ENCODE results near the gene BEND7. TPM values are rescaled to one million over a fixed set of nuclear protein-coding genes. Genes with fewer than 3 reads are reported as not detected.

Gene BEND7, protein sequence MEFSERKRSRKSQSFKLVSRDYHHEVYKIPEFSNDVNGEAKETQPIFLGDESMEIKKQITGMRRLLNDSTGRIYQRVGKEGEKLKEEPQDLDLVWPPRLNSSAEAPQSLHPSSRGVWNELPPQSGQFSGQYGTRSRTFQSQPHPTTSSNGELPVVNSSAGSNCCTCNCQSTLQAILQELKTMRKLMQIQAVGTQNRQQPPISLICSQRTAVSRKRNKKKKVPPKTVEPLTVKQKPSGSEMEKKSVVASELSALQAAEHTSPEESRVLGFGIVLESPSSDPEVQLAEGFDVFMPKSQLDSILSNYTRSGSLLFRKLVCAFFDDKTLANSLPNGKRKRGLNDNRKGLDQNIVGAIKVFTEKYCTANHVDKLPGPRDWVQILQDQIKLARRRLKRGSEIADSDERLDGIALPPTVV
- polyA plus RNA-seq, result 2.5 to 4.5 TPM (median 4.4 TPM) in 3 replicates
- 4.5 TPM for polyA plus RNA-seq (2011; ENCODE audit: low read depth)
- 3.8 and 6.8 TPM in 2 replicates for polyA plus RNA-seq (2011; cell fraction: cytosol; rRNA removed)
- 8.6 and 9.9 TPM in 2 replicates for polyA plus RNA-seq (2011; cell fraction: nucleus; rRNA removed)
- polyA plus RNA-seq (2012; ENCODE audit: low replicate concordance), result 3.4 and 4.5 TPM in 2 replicates
- polyA minus RNA-seq, result 2.7 to 3.5 TPM (median 3.5 TPM) in 3 replicates
- polyA minus RNA-seq (2011; cell fraction: cytosol; rRNA and poly(A)+ RNA removed), result 3.6 TPM
- 2.8 and 4.4 TPM in 2 replicates for polyA minus RNA-seq (2011; cell fraction: nucleus; rRNA and poly(A)+ RNA removed)

DNA sequence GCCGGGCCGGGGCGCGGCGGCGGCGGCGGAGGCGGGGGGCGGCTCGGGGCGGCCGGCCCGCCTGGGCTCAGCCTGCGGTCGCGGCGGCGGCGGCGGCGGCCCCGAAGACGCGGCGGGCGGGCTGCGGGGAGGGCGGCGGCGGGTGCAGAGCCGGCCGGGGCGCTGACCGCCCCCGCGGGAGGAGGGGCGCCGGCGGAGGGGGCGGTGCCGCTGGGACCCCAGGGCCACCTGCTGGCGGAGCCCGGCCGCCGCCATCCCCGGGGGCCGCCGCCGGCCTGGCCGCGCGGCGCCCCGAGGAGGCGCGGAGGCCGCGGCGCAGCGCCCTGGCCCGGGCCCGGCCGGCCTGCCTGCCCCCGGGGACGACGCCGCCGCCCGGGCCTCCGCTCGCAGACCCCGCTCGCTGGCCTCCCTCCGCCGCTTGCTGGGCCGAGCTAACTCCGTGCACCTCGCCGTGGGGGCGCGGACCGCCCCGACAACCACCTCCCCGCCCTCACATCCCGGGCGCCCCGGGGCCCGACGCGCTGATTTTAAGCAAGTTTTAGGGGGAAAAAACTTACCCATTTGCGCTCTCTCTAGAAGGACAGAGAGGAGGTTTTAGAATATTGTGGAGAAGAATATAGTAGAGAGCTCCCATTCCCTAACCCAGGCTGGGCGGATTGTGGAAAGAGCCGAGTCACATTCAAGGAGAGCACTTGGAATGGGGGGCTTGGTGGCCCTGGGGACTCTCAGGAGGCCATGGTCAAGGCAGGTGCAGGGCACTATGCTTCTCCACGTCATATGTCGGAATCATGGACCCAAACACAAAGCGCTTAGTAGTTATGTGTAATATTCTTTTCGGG is at the start of gene BEND7:
TSS of gene BEND7 (minus strand) at position 140 of the 839 bp plus-strand sequence. CDS start 481 bp downstream, outside the sequence.
- H4K20me1 ChIP-seq (ENCODE audit: control insufficient read depth, extremely low read depth, insufficient read depth, low read length), result no peaks in the 10 kb centered on the region
- H2AFZ ChIP-seq (ENCODE audit: control insufficient read depth, low read length), result peak within 1 kb of the TSS; percentile 61
- no peak for TF ChIP-seq EZH2 (IDR thresholded peaks at IDR 0.05; ENCODE audit: low read length)
- TF ChIP-seq, protein P1, sequence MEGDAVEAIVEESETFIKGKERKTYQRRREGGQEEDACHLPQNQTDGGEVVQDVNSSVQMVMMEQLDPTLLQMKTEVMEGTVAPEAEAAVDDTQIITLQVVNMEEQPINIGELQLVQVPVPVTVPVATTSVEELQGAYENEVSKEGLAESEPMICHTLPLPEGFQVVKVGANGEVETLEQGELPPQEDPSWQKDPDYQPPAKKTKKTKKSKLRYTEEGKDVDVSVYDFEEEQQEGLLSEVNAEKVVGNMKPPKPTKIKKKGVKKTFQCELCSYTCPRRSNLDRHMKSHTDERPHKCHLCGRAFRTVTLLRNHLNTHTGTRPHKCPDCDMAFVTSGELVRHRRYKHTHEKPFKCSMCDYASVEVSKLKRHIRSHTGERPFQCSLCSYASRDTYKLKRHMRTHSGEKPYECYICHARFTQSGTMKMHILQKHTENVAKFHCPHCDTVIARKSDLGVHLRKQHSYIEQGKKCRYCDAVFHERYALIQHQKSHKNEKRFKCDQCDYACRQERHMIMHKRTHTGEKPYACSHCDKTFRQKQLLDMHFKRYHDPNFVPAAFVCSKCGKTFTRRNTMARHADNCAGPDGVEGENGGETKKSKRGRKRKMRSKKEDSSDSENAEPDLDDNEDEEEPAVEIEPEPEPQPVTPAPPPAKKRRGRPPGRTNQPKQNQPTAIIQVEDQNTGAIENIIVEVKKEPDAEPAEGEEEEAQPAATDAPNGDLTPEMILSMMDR (optimal IDR thresholded peaks at IDR 0.05 in 1 of 3, IDR thresholded peaks at IDR 0.05 in 1 of 3, conservative IDR thresholded peaks at IDR 0.05 in 1 of 3; ENCODE audit: extremely low read depth in 1 of 3, insufficient read depth in 2 of 3, low read length in 3 of 3), result no peak
- H3K79me2 ChIP-seq (ENCODE audit: control insufficient read depth, insufficient read depth, low read length), result no peaks in the 10 kb centered on the region
- peak within 1 kb of the TSS; percentile 82 for H3K4me2 ChIP-seq (ENCODE audit: control insufficient read depth, extremely low read depth, insufficient read depth, low read depth, low read length)
- dilution Hi-C loops (cut with MboI; ENCODE audit: extremely low pct_ligation_motif_present, low sequenced_read_pairs), result no loop called here
- no peak for FAIRE-seq
- no peaks in the 10 kb centered on the region for H3K9me3 ChIP-seq (ENCODE audit: control insufficient read depth, low read depth, low read length)
- peaks cover 20% of the 10 kb centered on the region for H3K4me1 ChIP-seq (ENCODE audit: control insufficient read depth, extremely low read depth, insufficient read depth, low read length)
- H3K4me3 ChIP-seq (ENCODE audit: control insufficient read depth in 2 of 3, extremely low read depth in 1 of 3, insufficient read depth in 2 of 3, low read depth in 1 of 3, low read length in 3 of 3), result peak within 1 kb of the TSS; percentile 49 to 77 (median 71)
- H3K9ac ChIP-seq (ENCODE audit: control insufficient read depth, extremely low read depth, insufficient read depth, low read length), result peak within 1 kb of the TSS; percentile 50
- no peak within 1 kb of the TSS for H3K27ac ChIP-seq (ENCODE audit: control insufficient read depth, insufficient read depth, low read length)
- no peak for DNase-seq (ENCODE audit: low read depth, low spot score)
- H3K27me3 ChIP-seq (ENCODE audit: control insufficient read depth, extremely low read depth, insufficient read depth, low read length), result no peaks in the 10 kb centered on the region
- H3K9me1 ChIP-seq (ENCODE audit: control insufficient read depth, extremely low read depth, insufficient read depth, low read length), result no peaks in the 10 kb centered on the region
- H3K36me3 ChIP-seq (ENCODE audit: control insufficient read depth in 2 of 2, extremely low read depth in 1 of 2, insufficient read depth in 2 of 2, low read length in 2 of 2), result no peaks in the 10 kb centered on the region

DNA sequence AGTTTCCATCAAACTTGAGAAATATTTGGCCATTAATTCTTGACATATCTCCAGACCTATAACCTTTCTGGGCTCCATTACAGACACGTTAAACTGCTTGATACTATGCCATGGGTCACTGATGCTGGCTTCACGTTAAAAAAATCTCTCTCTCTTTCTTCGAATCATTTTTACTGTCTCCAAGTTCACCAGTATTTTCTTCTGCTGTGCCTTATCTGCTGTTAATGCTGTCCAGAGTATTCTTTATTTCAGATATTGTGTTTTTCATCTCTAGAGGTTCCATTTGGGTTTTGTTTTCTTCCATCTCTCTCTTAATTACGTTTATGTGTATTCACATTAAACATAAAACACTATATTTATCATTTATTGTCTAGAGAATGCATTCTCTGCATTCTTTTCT is 45.1 kb upstream of the BEND7 start:
- no peak overlapping the region for H3K4me2 ChIP-seq (ENCODE audit: control insufficient read depth, extremely low read depth, insufficient read depth, low read depth, low read length)
- no peak overlapping the region for H3K9ac ChIP-seq (ENCODE audit: control insufficient read depth, extremely low read depth, insufficient read depth, low read length)
- FAIRE-seq (no peak), DNase-seq (ENCODE audit: low read depth, low spot score) (no peak)
- H3K9me1 ChIP-seq (ENCODE audit: control insufficient read depth, extremely low read depth, insufficient read depth, low read length), result no peaks in the 10 kb centered on the region
- H3K4me3 ChIP-seq (ENCODE audit: control insufficient read depth in 2 of 3, extremely low read depth in 1 of 3, insufficient read depth in 2 of 3, low read depth in 1 of 3, low read length in 3 of 3), result no peak overlapping the region
- TF ChIP-seq, protein P1 (optimal IDR thresholded peaks at IDR 0.05 in 1 of 3, IDR thresholded peaks at IDR 0.05 in 1 of 3, conservative IDR thresholded peaks at IDR 0.05 in 1 of 3; ENCODE audit: extremely low read depth in 1 of 3, insufficient read depth in 2 of 3, low read length in 3 of 3), result no peak
- TF ChIP-seq EZH2 (IDR thresholded peaks at IDR 0.05; ENCODE audit: low read length), result no peak
- dilution Hi-C loops (cut with MboI; ENCODE audit: extremely low pct_ligation_motif_present, low sequenced_read_pairs), result no loop called here
- no peaks in the 10 kb centered on the region for H4K20me1 ChIP-seq (ENCODE audit: control insufficient read depth, extremely low read depth, insufficient read depth, low read length)
- H3K4me1 ChIP-seq (ENCODE audit: control insufficient read depth, extremely low read depth, insufficient read depth, low read length), result no peaks in the 10 kb centered on the region
- H2AFZ ChIP-seq (ENCODE audit: control insufficient read depth, low read length), result no peak overlapping the region
- H3K79me2 ChIP-seq (ENCODE audit: control insufficient read depth, insufficient read depth, low read length), result no peaks in the 10 kb centered on the region
- H3K9me3 ChIP-seq (ENCODE audit: control insufficient read depth, low read depth, low read length), result no peaks in the 10 kb centered on the region
- no peaks in the 10 kb centered on the region for H3K36me3 ChIP-seq (ENCODE audit: control insufficient read depth in 2 of 2, extremely low read depth in 1 of 2, insufficient read depth in 2 of 2, low read length in 2 of 2)
- H3K27me3 ChIP-seq (ENCODE audit: control insufficient read depth, extremely low read depth, insufficient read depth, low read length), result no peaks in the 10 kb centered on the region
- H3K27ac ChIP-seq (ENCODE audit: control insufficient read depth, insufficient read depth, low read length), result no peak overlapping the region
